GM21619 (cell line): ENCODE data around the gene SLC25A41.
"Not testable (repeated sequence)": the region's sequence is repeated elsewhere in the genome, so short reads cannot be mapped to it uniquely, and the experiment has no call there.

ENCODE experiments used
- ATAC-seq: cut with Tn5 transposase; IDR thresholded peaks from one replicate; pipeline ENCODE4 v1.9.1; 2021; ENCODE audit not compliant: unreplicated experiment

The SLC25A41 gene

GRCh38 chr19:6412061-6412446 is 21.5 kb downstream of the SLC25A41 start:
- ATAC-seq: no peak

DNA sequence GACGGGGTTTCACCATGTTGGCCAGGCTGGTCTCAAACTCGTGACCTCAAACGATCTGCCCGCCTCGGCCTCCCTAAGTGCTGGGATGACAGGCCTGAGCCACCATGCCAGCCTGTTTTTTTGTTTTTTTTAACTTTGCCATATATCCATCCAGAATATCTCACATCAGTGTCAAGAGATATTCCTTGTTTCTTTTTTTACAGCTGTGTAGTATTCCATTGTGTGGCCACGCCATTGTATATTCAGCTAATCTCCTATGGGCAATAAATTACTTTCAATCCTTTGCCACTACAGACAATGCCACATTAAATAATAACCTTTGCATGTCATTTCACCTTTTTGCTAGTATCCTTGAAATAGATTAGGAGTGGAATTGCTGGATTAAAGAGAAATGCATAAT is 24.2 kb downstream of the SLC25A41 start:
- ATAC-seq: no peak

DNA sequence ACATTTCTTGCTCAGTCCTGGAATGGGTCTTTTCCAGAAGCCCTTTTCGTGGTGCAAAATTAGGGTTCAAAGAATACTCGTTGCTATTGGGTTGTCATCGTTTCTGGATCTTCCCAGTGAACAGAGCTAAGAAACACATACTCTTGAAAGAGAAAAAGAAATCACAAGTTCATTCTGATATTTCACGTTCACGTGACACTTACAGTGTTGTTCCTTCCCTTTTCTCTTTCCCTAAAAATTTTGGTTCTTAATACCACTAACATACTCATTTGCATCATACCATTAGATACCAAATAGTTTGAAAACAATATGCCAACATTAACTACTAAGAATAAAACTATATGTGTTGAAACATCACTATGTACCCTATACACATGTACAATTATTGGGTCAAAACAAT is 27.2 kb downstream of the SLC25A41 start:
- no peak for ATAC-seq

DNA sequence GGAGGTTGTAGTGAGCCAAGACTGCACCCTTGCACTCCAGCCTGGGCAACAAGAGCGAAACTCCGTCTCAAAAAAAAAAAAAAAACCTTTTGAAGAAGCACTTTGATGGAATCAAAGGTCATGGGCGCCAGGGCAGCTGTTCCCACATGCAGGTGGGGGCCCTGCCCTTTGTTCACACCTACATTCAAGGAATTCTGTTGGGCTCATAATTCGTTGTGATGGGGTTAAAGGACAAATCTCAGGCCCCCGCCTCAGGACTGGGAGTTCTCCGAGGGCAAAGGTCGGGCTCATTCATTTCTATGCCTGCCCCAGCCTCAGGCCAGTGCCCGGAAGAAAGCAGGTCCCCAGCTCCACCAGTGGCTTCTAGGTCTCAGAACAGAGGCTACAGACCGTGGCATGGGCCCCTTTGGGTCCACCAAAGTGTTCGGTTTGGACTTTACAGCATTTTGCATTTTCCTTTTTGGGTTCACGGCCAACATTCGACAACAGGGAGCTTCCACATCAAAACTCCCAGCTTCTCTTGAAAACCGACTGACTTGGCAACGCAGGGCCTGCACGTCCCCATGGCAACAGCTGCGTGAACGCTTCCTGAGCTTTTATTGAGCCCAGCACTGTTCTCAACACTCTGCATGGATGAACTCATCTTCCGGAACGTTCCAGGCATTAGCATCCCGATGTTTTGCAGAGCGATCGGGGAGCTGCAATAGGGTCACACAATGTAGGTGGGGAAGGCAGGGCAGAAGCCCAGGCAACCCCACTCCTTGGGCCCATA is 30.5 kb downstream of the SLC25A41 start:
- ATAC-seq: no peak

DNA sequence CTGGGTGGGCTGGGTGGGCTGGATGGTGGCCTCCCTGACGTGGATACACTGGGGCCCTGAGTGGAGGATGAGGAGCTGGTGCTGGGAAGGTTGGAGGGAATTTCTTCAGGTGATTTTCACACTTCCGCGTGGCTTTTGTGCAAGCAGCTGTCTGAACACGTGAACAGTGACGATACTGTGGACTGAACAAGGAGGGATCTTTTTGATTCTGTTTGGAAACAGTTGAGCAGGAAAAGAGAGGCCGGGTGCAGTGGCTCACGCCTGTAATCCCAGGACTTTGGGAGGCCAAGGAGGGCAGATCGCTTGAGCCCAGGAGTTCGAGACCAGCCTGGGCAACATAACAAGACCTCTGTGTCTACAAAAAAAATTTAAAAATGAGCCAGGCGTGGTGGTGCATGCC is 31.5 kb downstream of the SLC25A41 start:
- ATAC-seq: no peak

DNA sequence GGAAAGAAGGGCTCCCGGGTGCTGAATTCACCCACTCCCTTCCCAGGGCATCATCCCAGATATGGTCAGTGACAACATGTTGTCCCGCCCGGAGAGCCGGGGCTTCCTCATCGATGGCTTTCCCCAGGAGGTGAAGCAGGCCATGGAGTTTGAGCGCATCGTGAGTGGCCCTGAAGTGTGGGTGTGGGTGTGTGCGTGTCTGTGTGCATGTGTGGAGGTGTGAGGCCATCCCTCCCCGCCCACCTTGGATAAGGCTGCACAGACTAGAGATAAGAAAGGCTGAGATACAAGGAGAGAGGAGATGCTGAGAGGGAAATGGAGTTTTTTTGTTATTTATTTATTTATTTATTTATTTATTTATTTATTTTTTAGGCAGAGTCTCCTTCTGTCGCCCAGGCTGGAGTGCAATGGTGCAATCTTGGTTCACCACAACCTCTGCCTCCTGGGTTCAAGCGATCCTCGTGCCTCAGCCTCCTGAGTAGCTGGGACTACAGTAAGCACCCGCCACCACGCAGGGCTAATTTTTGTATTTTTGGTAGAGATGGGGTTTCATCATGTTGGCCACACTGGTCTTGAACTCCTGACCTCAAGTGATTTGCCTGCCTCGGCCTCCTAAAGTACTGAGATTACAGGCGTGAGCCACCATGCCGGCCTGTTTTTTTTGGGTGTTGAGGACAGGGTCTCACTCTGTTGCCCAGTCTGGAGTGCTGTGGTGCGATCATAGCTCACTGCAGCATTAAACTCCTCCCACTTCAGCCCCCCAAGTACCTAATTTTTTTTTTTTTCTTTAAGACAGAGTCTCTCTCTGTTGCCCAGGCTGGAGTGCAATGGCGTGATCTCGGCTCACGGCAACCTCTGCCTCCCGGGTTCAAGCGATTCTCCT is 33.3 kb downstream of the SLC25A41 start:
- ATAC-seq: not testable (repeated sequence)

DNA sequence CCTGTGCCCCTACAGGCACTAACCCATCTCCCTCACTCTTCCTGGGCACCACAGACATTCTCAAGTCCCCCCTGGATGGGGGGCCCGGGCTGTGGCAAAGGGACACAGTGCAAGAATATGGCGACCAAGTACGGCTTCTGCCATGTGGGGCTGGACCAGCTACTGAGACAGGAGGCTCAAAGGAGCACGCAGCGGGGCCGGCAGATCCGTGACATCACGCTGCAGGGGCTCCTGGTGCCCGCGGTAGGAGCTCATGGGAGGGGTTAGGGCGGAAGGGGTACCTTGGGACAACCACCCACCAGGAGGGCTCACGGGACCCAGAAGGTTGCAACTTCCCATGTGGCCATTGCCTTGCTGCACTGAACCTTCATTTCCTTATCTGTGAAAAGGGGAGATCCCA is 37.3 kb downstream of the SLC25A41 start:
- no peak for ATAC-seq

DNA sequence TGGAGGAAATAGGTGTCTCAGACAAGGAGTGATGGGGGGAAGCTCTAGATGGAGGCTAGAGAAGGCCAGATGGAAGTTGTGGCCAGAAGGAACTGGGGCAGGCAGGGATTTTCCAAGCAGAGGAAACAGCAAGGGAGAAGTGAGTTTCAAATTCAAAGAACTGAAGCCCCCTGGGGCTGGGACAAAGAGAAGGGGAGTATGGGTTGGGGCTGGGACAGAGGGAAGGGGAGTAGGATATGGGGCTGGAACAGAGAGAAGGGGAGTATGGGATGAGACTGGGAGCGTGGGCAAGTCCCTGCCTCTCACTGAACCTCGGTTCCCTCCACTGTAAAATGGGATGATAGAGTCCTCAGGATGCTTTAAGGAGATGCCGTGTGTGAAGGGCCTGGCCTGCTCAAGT is 38.7 kb downstream of the SLC25A41 start:
- no peak for ATAC-seq

DNA sequence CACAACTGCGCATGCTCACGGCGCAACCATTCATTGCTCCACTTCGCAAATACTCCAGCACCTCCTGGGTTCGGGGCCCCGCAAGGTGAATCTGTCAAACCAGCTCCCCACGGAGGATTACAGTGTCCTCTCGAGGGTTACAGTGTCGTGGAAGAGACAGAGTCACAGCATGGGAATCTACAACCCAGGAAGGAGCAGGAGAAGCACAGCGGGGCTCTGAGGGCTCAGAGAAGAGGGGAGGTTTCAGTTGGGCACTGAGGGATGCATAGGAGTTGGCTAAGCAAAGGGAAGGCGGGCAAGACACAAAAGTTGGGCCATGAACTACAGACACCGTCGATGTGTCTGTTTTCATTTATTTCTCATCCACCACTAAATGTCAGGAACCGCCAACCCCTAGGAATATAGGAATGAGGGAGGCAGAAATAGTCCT is 39.6 kb downstream of the SLC25A41 start:
- ATAC-seq: no peak

DNA sequence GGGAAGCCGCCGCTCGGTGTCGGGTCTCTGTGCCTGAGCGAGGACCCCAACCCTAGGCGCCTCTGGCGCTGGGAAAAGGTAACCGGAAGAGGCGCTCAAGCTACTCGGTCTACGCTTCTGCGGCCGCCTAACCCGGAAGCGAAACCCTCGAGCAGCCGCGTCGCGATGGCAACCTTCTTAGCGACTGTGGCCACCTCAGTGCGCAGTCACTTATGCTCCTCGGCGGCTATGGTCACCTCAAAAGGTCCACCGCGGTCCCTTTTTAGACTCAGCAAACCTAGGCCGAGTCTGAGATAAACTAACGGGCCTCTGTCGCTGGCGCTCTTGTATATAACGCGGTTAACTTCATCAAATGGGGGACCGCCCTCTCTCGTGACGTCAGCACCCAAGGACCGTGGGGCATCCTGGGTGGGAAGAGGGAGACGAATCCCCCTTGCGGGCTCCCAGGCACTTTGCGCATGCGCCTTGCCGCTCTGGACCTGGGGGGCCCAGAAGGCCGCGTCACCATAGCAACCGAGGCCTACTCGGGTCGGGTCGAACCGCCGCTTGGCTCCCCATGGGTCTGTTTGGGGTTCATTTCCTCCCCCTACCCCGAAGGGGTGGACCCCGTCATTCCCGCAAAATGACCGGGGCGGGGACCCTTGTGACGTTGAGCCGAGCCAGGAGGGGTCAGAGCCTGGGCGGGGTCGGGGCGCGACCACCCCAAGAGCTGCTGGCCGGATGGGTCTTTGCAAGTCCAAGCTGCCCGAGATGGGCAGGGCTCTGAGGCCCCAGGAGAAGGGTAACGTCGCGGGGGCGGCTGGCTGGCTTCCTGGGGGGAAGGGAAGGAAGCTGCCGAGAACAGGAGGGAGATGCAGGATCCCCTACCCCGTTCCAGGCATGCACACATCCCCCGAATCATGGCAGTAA is 40.2 kb downstream of the SLC25A41 start, which contains the start of gene GTF2F1:
GTF2F1 (minus strand) TSS at position 91 of the 909 bp plus-strand sequence. CDS start 169 bp downstream, outside the sequence.
- peak; percentile 79 for ATAC-seq

DNA sequence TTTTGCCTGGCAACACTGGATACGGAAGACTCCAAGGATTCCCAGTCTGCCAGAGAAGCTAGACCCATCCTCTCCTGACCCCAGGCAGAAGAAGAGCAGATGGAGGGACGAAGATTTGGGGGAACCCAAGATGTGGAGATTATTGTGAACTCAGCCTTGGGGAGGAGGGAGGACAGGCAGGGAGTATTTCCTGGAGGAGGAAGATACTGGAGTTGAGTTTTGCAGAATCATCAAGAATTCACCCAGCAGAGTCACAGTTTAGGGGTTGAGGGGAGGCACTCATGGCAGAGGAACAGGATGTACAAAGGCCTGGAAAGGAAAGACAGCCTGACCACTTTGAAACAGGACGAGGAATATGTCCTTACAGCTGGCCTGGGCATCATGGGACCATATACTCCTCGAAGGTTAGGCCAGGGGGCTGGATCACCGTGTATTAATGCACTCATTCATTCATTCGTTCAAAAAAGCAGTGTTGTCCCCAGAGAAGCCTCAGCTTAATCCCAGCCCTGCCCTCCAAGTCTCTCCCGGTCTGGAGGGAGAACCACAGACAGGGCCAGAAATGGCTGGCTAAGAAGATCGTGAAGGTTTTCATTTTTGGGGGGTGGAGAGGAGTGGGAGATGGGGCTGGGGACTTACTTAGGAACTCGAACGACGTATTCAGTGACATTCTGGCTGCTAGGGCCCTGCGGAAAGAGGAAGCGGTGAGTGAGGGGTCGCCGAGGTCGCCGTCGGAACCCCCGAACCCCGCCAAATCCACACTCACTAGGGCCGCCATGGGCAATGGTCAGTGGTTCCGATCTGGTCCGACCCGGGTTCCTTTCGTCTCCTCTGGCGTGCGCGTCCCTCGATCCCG is 41.1 kb downstream of the SLC25A41 start:
- ATAC-seq: no peak

- ATAC-seq: no peak
Measured at GRCh38 chr19:6387372-6387771, 46.2 kb downstream of the SLC25A41 start.

GRCh38 chr19:6384381-6384780 is 49.2 kb downstream of the SLC25A41 start:
- no peak for ATAC-seq

DNA sequence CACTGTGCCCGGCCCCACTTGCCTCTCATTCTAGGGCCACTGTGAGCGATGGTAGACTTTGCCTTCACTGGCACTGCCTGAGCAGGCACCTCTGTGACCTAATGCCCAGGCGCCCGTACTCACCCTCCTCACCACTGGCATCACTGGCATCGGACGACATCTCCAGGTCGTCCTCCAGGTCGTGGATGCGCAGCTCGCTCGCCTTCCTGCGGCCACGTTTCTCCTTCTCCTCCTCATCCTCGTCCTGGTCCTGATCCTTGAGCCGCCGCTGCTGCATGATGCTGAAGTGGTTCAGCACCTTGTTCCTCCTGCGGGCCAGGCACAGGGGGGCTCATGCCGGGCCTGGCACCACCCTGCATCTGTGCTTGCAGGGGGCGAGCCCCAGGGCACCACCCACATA is 50.4 kb downstream of the SLC25A41 start:
- no peak for ATAC-seq

- no peak for ATAC-seq
Measured at GRCh38 chr19:6381030-6381750, 52.4 kb downstream of the SLC25A41 start.

DNA sequence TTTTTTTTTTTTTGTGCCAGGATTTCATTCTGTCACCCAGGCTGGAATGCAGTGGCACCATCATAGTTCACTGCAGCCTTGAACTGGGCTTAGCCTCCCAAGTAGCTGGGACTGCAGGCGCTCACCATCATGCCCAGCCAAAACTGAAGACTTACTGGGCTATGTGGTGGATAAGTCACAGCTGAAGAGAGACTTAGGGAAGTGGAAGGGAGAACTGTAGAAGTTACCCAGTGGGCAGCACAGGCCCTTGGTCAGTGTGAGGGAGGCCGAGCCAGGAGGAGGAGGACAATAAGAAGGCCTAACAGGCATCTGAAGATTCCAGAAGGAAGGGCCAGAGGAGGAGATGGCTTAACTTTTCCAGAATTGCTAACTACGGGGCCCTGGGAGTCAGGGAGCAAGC is 53.8 kb downstream of the SLC25A41 start:
- ATAC-seq: no peak

GRCh38 chr19:6378486-6378885 is 55.1 kb downstream of the SLC25A41 start:
- ATAC-seq: no peak

DNA sequence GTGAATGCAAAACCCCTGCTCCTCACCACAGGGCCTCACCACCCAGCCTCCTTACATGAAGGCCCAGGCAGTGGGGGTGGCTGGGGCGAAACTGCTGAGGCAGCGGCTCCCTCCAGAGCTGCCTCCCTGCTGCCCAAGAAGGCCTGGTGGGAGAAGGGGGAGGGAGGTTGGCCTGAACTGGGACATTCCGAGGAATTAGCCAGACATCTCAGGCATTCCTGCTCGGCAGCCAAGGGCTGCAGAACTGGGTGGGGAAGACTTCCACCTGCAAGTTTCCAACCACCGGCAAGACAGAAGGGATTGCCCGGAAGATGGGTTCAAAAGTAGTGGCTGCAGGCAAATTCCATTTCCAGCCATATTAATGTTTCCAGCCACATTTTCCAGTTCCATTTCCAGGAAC is 55.5 kb downstream of the SLC25A41 start:
- no peak for ATAC-seq

DNA sequence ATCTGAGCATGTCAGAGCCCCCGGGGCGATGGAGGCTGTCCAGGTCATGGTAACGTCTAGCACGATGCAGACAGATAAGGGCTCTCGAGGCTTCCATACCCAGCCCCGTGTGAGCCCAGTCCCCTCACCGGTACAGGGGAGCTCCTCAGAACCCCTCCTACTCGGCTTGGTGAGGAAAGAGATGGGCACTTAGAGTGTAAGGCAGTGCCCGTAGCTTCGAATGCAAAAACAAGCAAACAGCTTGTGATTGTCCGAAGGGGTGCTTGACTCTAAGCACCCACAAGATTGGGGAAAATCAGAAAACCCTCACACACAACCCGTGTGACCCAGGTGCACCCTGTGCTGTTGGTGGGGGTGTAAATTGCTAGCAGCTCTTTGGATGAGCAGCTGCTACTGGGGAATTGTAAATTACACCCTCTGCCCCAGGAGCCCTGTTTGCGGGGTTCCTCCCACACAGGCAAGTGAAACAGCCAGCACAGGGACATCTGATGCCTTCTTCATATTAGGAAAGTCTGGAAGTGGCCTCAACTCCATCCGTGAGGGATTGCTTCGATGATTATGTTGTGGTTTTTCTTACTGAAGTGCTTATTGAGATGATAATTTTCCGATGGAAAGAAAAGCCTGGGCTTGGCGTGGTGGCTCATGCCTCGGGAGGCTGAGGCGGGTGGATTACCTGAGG is 56.9 kb downstream of the SLC25A41 start:
- ATAC-seq: no peak
